Mesothelial cell of epicardium (in vitro differentiated cells): Measurements from ENCODE around the gene ZBTB3. TPM values are rescaled to one million over a fixed set of nuclear protein-coding genes. Genes with fewer than 3 reads are reported as not detected.
A peak's percentile ranks its signal among the peaks of the same experiment; 100 is the strongest.
"Not testable (repeated sequence)": the region's sequence is repeated elsewhere in the genome, so short reads cannot be mapped to it uniquely, and the experiment has no call there.

Source experiments
- DNase-seq, 2 experiments: peaks; one replicate each; pipeline ENCODE4 v3.0.0; 2021; ENCODE audit warnings: low spot score in 2 of 2; ENCODE audit not compliant: unreplicated experiment in 2 of 2
- H3K27ac Mint-ChIP-seq: 2 replicates; pipeline ENCODE4 v1.8.0; 2021; ENCODE audit warnings: mixed read lengths
- H3K27me3 Mint-ChIP-seq: 2 replicates; pipeline ENCODE4 v1.8.0; 2021; ENCODE audit warnings: low read depth, mixed read lengths
- H3K36me3 Mint-ChIP-seq: 2 replicates; pipeline ENCODE4 v1.8.0; 2021; ENCODE audit warnings: mixed read lengths
- H3K4me1 Mint-ChIP-seq: 2 replicates; pipeline ENCODE4 v1.8.0; 2021; ENCODE audit warnings: mixed read lengths
- H3K4me3 Mint-ChIP-seq: 2 replicates; pipeline ENCODE4 v1.8.0; 2021; ENCODE audit warnings: mild to moderate bottlenecking, moderate library complexity, mixed read lengths
- H3K9me3 Mint-ChIP-seq: 2 replicates; pipeline ENCODE4 v1.8.0; 2021; ENCODE audit warnings: mixed read lengths
- total RNA-seq: library from RNA; stranded (reverse); gene quantifications from 3 replicates; pipeline ENCODE4 v1.2.1, GENCODE V29; 2021
- TF ChIP-seq, protein P1 (sequence below): fragments of 200-600 bp; sonication (generic); IDR thresholded peaks from one replicate; pipeline ENCODE4 v1.5.0; 2021; ENCODE audit warnings: antibody characterized with exemption; ENCODE audit not compliant: unreplicated experiment

Gene ZBTB3
- total RNA-seq, 1 donor from 2014 or later: 13.2 TPM

DNA sequence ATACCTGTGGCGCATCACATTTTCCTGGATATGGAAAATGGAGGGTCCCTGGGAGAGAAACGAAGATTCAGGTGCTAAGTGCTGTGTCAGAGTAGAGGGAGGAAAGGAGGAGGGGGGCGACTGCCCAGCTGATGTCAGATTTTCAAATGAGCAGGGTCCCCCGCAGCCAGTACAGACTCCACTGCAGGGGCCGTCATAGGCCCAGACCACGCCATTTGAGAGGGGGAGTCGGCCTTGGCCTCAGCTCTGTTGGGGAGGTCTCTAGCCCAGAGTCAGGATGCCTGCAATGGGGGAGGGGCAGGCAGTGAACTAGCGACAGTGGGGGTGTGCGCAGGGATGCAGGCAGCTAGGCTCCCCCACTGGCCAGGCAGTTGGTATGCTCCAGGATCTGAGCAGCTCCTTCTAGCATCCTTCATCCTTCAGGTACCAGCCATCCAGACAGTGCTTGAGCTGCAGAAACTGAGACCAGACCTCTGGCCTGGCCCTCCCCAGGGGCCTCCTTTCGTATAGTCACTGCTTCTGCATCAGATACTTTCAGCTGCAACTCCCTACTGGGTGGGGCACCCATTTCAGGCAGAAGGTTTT, 46.6 kb downstream of the ZBTB3 start, which contains the start of the genes BSCL2 and GNG3:
Gene BSCL2, minus strand, starts transcription at position 148 of the 585 bp plus-strand sequence. CDS start 229 bp downstream, outside the sequence.
Gene GNG3, plus strand, starts transcription at position 400 of the 585 bp plus-strand sequence. CDS start 620 bp downstream, outside the sequence.
- TF ChIP-seq, protein P1, sequence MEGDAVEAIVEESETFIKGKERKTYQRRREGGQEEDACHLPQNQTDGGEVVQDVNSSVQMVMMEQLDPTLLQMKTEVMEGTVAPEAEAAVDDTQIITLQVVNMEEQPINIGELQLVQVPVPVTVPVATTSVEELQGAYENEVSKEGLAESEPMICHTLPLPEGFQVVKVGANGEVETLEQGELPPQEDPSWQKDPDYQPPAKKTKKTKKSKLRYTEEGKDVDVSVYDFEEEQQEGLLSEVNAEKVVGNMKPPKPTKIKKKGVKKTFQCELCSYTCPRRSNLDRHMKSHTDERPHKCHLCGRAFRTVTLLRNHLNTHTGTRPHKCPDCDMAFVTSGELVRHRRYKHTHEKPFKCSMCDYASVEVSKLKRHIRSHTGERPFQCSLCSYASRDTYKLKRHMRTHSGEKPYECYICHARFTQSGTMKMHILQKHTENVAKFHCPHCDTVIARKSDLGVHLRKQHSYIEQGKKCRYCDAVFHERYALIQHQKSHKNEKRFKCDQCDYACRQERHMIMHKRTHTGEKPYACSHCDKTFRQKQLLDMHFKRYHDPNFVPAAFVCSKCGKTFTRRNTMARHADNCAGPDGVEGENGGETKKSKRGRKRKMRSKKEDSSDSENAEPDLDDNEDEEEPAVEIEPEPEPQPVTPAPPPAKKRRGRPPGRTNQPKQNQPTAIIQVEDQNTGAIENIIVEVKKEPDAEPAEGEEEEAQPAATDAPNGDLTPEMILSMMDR: no peak
- no peaks in the 10 kb centered on the region for H3K27me3 Mint-ChIP-seq
- peaks cover 46% of the 10 kb centered on the region for H3K4me1 Mint-ChIP-seq
- H3K36me3 Mint-ChIP-seq: peaks cover 10% of the 10 kb centered on the region
- no peaks in the 10 kb centered on the region for H3K9me3 Mint-ChIP-seq
- H3K27ac Mint-ChIP-seq: peak within 1 kb of the TSS; percentile 98
- peak within 1 kb of the TSS; percentile 86 for H3K4me3 Mint-ChIP-seq
- DNase-seq: peak in 1 of 2 experiments; percentile 49

DNA sequence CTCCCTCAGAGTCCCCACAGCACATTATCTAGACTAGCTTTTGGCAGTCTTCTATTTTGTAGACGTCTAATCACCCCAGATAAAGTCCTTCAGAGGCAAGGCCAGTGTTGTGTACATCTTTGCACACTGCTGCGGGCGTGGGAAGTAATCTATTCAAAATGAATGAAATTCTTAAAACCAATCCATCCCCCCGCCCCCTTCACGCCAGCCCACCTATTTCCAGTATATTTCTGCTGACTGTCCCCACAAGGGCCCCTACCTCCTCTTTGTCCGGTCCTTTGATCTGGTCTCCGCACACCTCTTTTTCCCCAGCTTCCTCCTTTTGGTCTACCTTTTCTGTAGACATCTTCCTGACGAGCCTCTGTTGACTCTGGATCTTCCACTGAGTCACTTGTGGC, 47.1 kb downstream of the ZBTB3 start:
- peak overlapping the region; percentile 86 for H3K4me3 Mint-ChIP-seq
- peaks cover 46% of the 10 kb centered on the region for H3K4me1 Mint-ChIP-seq

DNA sequence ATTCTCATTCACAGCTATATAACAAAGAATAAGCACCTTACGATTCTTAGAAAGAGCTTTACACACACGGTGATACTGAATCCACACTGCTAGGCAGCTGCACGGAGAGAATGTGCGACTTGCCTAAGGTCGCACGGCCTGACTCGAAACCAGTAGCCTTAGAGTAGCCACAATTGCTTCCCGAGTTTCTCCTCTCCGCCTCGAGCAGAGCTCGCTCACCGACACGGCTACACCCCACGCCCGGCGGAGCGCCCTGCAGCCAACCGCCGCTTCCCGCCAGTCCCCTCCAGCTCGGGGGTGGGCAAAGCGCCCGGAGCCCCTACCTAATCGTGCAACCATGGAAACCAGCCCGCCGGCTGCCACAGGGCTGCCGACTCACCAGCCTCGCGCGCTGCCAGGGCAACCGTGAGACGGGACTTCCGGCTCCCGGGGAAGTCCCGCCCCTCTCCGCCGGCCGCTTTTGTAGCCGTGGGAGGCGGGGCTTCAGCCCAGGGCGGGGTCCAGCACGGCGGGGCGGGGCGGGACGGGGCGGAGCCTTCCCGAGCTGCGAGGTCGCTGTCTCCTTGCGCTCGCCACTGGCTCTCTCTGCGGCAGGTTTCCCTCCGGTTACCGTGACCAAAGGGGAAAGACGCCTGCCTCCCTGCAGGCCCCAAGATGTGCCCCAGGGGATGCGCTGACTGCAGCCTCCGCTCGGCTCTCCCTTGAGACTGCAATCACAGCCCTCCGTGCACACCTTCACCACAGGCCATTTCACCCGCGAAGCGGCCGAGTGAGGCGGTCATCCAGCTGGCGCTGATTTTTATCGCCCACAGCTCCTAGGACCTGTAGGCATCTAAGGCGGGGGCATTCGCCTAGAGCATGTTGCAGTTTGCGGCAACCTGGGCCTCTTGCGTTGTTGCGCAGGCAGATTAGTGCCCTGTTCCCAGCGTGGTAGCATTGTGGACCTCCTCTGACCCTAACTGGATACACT, 47.8 kb downstream of the ZBTB3 start:
- H3K9me3 Mint-ChIP-seq: no peaks in the 10 kb centered on the region
- peak overlapping the region; percentile 86 for H3K4me3 Mint-ChIP-seq
- peak; percentile 92 to 95 for DNase-seq
- peaks cover 17% of the 10 kb centered on the region for H3K36me3 Mint-ChIP-seq
- TF ChIP-seq, protein P1: no peak
- H3K27me3 Mint-ChIP-seq: no peaks in the 10 kb centered on the region
- peaks cover 46% of the 10 kb centered on the region for H3K4me1 Mint-ChIP-seq
- peak overlapping the region; percentile 98 for H3K27ac Mint-ChIP-seq

More for the DNA sequence above, 47.1 kb downstream of the ZBTB3 start:
- H3K27ac Mint-ChIP-seq: peak overlapping the region; percentile 98
- H3K9me3 Mint-ChIP-seq: no peaks in the 10 kb centered on the region
- DNase-seq: no peak
- no peaks in the 10 kb centered on the region for H3K27me3 Mint-ChIP-seq
- TF ChIP-seq, protein P1: no peak
- peaks cover 14% of the 10 kb centered on the region for H3K36me3 Mint-ChIP-seq

DNA sequence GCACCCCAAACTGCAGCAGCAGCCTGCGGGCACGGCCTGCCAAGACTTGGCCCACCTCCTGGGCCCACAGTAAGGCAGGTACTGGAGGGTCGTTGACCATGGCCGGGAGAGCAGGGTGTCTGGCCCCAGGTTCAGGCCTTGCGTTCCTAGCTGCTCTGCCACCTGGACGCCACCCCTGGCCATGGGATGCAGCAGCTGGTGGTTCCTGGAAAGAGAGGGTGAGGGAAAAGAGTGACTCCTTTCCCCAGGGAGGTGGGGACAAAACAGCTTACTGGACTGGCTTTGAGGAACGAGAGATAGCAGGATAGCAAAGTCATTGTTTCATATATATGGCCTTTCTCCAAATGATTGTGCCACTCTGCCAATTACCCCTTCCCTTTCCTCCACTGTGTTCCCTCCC, 48.5 kb downstream of the ZBTB3 start:
- H3K4me3 Mint-ChIP-seq: peak overlapping the region; percentile 86
- TF ChIP-seq, protein P1: no peak
- peaks cover 15% of the 10 kb centered on the region for H3K36me3 Mint-ChIP-seq
- no peak for DNase-seq
- peaks cover 46% of the 10 kb centered on the region for H3K4me1 Mint-ChIP-seq
- peak overlapping the region; percentile 97 for H3K27ac Mint-ChIP-seq
- no peaks in the 10 kb centered on the region for H3K27me3 Mint-ChIP-seq
- H3K9me3 Mint-ChIP-seq: no peaks in the 10 kb centered on the region

DNA sequence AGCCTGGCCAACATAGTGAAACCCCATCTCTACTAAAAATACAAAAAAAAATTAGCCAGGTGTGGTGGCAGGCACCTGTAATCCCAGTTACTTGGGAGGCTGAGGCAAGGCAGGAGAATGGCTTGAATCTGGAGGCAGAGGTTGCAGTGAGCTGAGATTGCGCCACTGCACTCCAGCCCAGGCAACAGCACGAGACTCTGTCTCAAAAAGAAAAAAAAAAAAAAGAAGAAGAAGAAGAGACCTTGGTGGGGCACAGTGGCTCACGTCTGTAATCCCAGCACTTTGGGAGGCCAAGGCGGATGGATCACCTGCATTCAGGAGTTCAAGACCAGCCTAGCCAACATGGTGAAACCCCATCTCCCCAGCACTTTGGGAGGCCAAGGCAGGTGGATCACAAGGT, 50.0 kb downstream of the ZBTB3 start:
- H3K27ac Mint-ChIP-seq, DNase-seq, H3K4me3 Mint-ChIP-seq, H3K27me3 Mint-ChIP-seq, H3K9me3 Mint-ChIP-seq: not testable (repeated sequence)
- Mint-ChIP-seq H3K36me3 (peaks cover 17% of the 10 kb centered on the region), H3K4me1 (peaks cover 36% of the 10 kb centered on the region)

DNA sequence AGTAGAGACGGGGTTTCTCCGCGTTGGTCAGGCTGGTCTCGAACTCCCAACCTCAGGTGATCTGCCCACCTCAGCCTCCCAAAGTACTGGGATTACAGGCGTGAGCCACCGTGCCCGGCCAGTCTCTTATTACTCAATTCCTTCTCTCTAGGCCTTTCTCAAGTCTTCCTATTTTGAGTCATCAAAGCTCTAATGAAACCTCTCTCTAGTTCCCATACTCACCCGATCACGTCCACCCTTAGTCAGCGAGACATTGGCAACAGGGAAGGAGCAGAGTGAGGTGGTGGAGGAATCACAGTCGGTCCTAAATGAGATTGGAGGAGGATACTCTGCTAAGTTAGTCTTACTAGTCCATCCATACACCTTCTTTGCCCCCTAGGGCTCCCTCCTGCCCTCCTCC, 51.7 kb downstream of the ZBTB3 start:
- Mint-ChIP-seq H3K27me3 (no peaks in the 10 kb centered on the region), H3K27ac (no peak overlapping the region), H3K9me3 (no peaks in the 10 kb centered on the region), H3K4me1 (peaks cover 19% of the 10 kb centered on the region), H3K36me3 (peaks cover 22% of the 10 kb centered on the region), H3K4me3 (no peak overlapping the region)
- TF ChIP-seq, protein P1: no peak
- DNase-seq: no peak
